AG04450 (cell line): ENCODE data around the gene CCL5. TPM values are rescaled to one million over a fixed set of nuclear protein-coding genes. Genes with fewer than 3 reads are reported as not detected.
"Not testable (repeated sequence)": the region's sequence is repeated elsewhere in the genome, so short reads cannot be mapped to it uniquely, and the experiment has no call there.

Experiments
- CTCF ChIA-PET: fragments of 300-600, 350-600 bp; formaldehyde crosslinking; extraction: SDS; loops from one replicate; lab custom pipeline; 2022; ENCODE audit warnings: antibody characterized with exemption, inconsistent platforms; lab: Charles Lee
- POLR2A ChIA-PET: fragments of 350-600 bp; formaldehyde crosslinking; extraction: SDS; loops from one replicate; lab custom pipeline; 2021; ENCODE audit warnings: antibody characterized with exemption, inconsistent platforms; lab: Yijun Ruan, JAX
- DNase-seq: peaks from one replicate; pipeline ENCODE4 v3.0.0-alpha.2; 2011; ENCODE audit warnings: low read depth, low spot score
- H3K27ac ChIP-seq: one replicate; pipeline ENCODE4 v1.5.1; 2012; ENCODE audit warnings: low read depth, low read length, control low read depth
- H3K27me3 ChIP-seq: one replicate; pipeline ENCODE4 v1.6.0; 2012; ENCODE audit warnings: low read length; ENCODE audit not compliant: control insufficient read depth, insufficient read depth
- H3K4me3 ChIP-seq: 2 replicates; pipeline ENCODE4 v1.5.1; 2011; ENCODE audit warnings: mild to moderate bottlenecking, low read depth, low read length, control low read depth
- H3K9me3 ChIP-seq: 2 replicates; pipeline ENCODE4 v1.5.1; 2012; ENCODE audit warnings: low read length; ENCODE audit not compliant: control insufficient read depth, insufficient read depth
- CTCF ChIP-seq: IDR thresholded peaks from 2 replicates; pipeline ENCODE4 v1.5.1; 2011; ENCODE audit warnings: low read depth, low read length, control low read depth, inconsistent platforms
- polyA plus RNA-seq: library from polyadenylated mRNA; depleted of rRNA; stranded (reverse); fragments of >200 nt; gene quantifications from 2 replicates; pipeline ENCODE4 v1.2.3, GENCODE V29; 2011

Gene CCL5
- polyA plus RNA-seq, 1 experiment: not detected

GRCh38 chr17:35900280-35900679 lies 20.1 kb upstream of the CCL5 start:
- ChIA-PET POLR2A (interaction anchor here (0.6 kb wide), 1 partner anchor 645 kb away, joined by 4 read pairs; no protein-coding TSS in a partner anchor), CTCF (no interaction called here)
- Histone ChIP-seq H3K9me3 (no peaks in the 10 kb centered on the region), H3K27ac (no peak overlapping the region), H3K4me3 (no peak overlapping the region), H3K27me3 (peaks cover 2% of the 10 kb centered on the region)
- DNase-seq: no peak
- no peak for TF ChIP-seq CTCF

- CTCF ChIA-PET: no interaction called here
- no peak for DNase-seq
- Histone ChIP-seq H3K27ac (no peak overlapping the region), H3K27me3 (peaks cover 2% of the 10 kb centered on the region), H3K4me3 (no peak overlapping the region), H3K9me3 (no peaks in the 10 kb centered on the region)
- POLR2A ChIA-PET: no interaction called here
- TF ChIP-seq CTCF: no peak
Observed at GRCh38 chr17:35898283-35899070, 18.3 kb upstream of the CCL5 start.

- DNase-seq, H3K27ac ChIP-seq, POLR2A ChIA-PET, H3K9me3 ChIP-seq, H3K27me3 ChIP-seq, H3K4me3 ChIP-seq: not testable (repeated sequence)
- CTCF ChIA-PET: interaction anchor here (0.7 kb wide), 1 partner anchor 78 kb away, joined by 3 read pairs; no protein-coding TSS in a partner anchor
Observed at GRCh38 chr17:35897772-35898171, 17.6 kb upstream of the CCL5 start.

- CTCF ChIA-PET: no interaction called here
Observed at GRCh38 chr17:35895636-35896587, 15.8 kb upstream of the CCL5 start.

More at GRCh38 chr17:35895636-35896587, 15.8 kb upstream of the CCL5 start:
- no peak for TF ChIP-seq CTCF
- DNase-seq: no peak
- POLR2A ChIA-PET: no interaction called here
- no peak overlapping the region for H3K27ac ChIP-seq
- no peaks in the 10 kb centered on the region for H3K9me3 ChIP-seq
- H3K27me3 ChIP-seq: peaks cover 2% of the 10 kb centered on the region
- H3K4me3 ChIP-seq: no peak overlapping the region
